Measurements from ENCODE around the gene RBM15. TPM values are rescaled to one million over a fixed set of nuclear protein-coding genes. Genes with fewer than 3 reads are reported as not detected.

RBM15 gene
- total RNA-seq, 1 donor from 2014 or later, result 31.9 TPM

DNA sequence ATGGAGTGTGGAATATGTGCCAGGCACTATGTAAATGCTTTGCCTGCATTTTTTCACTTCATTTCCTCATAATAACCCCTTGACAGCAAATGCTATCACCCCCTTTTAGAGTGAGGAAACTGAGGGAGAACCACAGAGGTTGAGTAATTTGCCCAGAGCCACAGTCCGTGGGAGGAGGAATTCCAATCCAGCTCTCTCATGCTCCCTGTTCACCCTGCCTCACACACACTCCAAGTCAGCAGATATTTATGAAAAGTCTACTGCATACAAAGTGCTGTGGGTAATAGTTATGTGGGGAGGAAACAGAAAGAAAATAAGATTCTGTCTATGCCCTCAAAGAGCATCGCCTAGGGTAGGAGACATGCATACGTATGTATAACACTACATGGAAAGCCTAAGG lies 30.9 kb upstream of the RBM15 start:
- Mint-ChIP-seq H3K27ac (no peak overlapping the region), H3K27me3 (peaks cover 84% of the 10 kb centered on the region), H3K4me3 (ENCODE audit: low read depth) (no peak overlapping the region), H3K4me1 (ENCODE audit: low read depth) (no peaks in the 10 kb centered on the region), H3K36me3 (ENCODE audit: insufficient read depth) (no peaks in the 10 kb centered on the region), H3K9me3 (ENCODE audit: low read depth) (no peaks in the 10 kb centered on the region)
- TF ChIP-seq, protein P1, sequence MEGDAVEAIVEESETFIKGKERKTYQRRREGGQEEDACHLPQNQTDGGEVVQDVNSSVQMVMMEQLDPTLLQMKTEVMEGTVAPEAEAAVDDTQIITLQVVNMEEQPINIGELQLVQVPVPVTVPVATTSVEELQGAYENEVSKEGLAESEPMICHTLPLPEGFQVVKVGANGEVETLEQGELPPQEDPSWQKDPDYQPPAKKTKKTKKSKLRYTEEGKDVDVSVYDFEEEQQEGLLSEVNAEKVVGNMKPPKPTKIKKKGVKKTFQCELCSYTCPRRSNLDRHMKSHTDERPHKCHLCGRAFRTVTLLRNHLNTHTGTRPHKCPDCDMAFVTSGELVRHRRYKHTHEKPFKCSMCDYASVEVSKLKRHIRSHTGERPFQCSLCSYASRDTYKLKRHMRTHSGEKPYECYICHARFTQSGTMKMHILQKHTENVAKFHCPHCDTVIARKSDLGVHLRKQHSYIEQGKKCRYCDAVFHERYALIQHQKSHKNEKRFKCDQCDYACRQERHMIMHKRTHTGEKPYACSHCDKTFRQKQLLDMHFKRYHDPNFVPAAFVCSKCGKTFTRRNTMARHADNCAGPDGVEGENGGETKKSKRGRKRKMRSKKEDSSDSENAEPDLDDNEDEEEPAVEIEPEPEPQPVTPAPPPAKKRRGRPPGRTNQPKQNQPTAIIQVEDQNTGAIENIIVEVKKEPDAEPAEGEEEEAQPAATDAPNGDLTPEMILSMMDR (IDR thresholded peaks at IDR 0.05; ENCODE audit: unreplicated experiment), result no peak
- no peak for DNase-seq (ENCODE audit: low spot score, unreplicated experiment)

DNA sequence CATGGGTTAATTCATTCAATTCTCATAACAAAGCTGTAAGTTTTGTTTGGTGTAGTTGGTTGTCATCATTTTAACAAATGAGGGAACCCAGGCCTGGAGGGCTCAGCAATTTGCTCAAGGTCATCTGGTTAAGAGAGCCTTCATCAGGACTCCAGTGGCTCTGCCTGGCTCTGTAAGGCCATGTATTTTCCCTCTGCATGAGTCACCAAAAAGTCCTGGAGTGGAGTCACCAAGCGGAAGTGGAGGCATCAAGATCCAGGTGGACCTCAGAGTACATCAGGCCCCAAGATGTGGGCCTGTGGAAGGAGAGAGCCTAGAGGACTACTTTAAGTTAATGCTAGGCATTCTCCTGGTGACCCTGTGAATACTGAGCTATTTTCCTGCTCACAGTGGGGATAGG lies 30.0 kb upstream of the RBM15 start:
- H3K4me3 Mint-ChIP-seq (ENCODE audit: low read depth), result no peak overlapping the region
- H3K27me3 Mint-ChIP-seq, result peaks cover 85% of the 10 kb centered on the region
- no peak overlapping the region for H3K27ac Mint-ChIP-seq
- no peak for DNase-seq (ENCODE audit: low spot score, unreplicated experiment)
- TF ChIP-seq, protein P1 (IDR thresholded peaks at IDR 0.05; ENCODE audit: unreplicated experiment), result no peak
- H3K4me1 Mint-ChIP-seq (ENCODE audit: low read depth), result no peaks in the 10 kb centered on the region
- H3K9me3 Mint-ChIP-seq (ENCODE audit: low read depth), result no peaks in the 10 kb centered on the region
- H3K36me3 Mint-ChIP-seq (ENCODE audit: insufficient read depth), result no peaks in the 10 kb centered on the region

DNA sequence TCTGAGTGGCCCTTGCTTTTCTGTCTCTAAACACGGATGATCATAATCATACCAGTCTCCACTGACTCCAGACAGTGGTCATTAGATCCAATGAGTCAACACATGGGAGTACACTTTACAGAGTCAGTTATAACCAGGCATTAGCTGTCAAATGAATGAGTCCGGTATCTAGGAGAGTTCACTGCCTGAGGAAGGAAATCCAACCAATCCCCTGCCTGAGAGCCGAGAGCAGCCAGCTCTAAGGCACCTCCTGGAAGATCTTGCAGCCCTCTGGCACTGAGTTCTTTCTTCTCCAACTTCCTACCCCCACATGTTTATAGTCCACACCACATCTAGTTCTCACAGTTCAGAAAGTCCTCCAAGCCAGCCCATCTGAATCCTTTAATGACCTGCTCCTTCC lies 29.4 kb upstream of the RBM15 start:
- H3K9me3 Mint-ChIP-seq (ENCODE audit: low read depth), result no peaks in the 10 kb centered on the region
- no peaks in the 10 kb centered on the region for H3K4me1 Mint-ChIP-seq (ENCODE audit: low read depth)
- no peaks in the 10 kb centered on the region for H3K36me3 Mint-ChIP-seq (ENCODE audit: insufficient read depth)
- TF ChIP-seq, protein P1 (IDR thresholded peaks at IDR 0.05; ENCODE audit: unreplicated experiment), result no peak
- no peak overlapping the region for H3K27ac Mint-ChIP-seq
- H3K27me3 Mint-ChIP-seq, result peaks cover 86% of the 10 kb centered on the region
- DNase-seq (ENCODE audit: low spot score, unreplicated experiment), result no peak
- H3K4me3 Mint-ChIP-seq (ENCODE audit: low read depth), result no peak overlapping the region

DNA sequence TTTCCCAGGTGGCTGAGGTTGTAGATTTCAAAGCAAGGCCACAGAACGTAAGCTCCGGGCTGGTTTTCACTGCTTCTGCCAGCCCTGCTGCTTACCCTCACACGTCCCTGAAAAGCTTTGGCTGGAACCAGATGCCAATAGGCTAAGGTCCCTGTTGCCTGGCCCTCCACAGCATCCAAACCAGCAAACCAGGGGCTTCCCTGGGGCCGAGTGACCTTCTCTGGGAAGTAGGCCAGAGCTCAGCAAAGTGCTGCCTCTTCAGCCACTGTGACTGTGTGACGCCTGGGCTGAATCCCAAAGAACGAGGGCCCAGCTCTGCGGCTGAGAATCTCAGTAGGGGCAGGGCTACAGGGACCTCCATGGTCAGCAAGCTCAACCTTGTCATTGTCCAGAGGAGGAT lies 28.9 kb upstream of the RBM15 start:
- no peak for DNase-seq (ENCODE audit: low spot score, unreplicated experiment)
- no peak overlapping the region for H3K4me3 Mint-ChIP-seq (ENCODE audit: low read depth)
- H3K4me1 Mint-ChIP-seq (ENCODE audit: low read depth), result no peaks in the 10 kb centered on the region

DNA sequence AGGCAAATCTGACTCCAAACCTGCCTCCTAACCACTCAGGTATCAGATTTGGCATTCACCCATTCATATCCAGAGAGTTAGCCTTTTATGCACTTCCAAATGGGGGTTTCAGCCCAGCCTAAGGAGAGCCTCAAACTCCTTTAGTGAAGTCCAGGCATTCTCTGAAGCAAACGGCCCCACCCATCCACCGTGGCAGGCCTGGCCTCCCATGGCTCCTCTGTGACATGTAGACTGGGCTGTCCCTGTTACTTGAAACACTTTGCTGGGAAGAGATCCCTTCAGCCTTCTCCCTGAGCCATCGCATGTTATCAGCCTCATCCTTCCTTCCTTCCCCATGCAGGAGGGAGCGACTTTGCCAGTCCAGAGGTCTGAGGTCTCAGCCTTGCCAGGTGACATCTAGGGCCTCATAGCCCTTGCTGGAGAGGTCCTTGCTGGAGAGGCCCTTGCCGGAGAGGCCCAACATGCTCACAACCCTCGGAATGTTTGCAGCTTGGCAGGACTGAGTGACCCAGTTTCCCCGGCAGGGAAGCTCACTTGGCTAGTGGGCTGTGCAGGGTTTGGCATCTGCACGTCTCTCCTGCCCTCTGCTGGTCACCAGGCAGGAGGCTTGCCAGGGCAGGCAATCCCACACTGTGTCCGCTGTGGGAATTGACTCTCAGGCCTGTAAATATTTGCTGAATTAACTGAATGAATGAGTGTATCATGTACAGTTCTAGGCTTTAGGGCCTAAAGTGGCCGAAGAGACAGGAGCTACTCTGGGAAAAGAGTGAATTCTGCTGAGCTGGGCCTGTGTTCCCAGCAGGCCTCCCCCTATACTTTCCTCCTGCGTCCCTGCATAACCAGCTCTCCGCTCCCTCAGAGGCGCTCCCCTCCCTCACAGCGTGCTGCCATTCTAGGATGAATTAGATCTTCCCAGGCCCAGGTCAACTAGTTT lies 26.7 kb upstream of the RBM15 start:
- Mint-ChIP-seq H3K9me3 (ENCODE audit: low read depth) (no peaks in the 10 kb centered on the region), H3K27ac (no peak overlapping the region), H3K27me3 (peaks cover 83% of the 10 kb centered on the region), H3K36me3 (ENCODE audit: insufficient read depth) (no peaks in the 10 kb centered on the region), H3K4me3 (ENCODE audit: low read depth) (no peak overlapping the region), H3K4me1 (ENCODE audit: low read depth) (no peaks in the 10 kb centered on the region)
- TF ChIP-seq, protein P1 (IDR thresholded peaks at IDR 0.05; ENCODE audit: unreplicated experiment), result peak; percentile 97
- peak; percentile 71 for DNase-seq (ENCODE audit: low spot score, unreplicated experiment)

More for the DNA sequence above, 28.9 kb upstream of the RBM15 start:
- no peak overlapping the region for H3K27ac Mint-ChIP-seq
- H3K9me3 Mint-ChIP-seq (ENCODE audit: low read depth), result no peaks in the 10 kb centered on the region
- TF ChIP-seq, protein P1 (IDR thresholded peaks at IDR 0.05; ENCODE audit: unreplicated experiment), result no peak
- H3K36me3 Mint-ChIP-seq (ENCODE audit: insufficient read depth), result no peaks in the 10 kb centered on the region
- H3K27me3 Mint-ChIP-seq, result peaks cover 83% of the 10 kb centered on the region

Data from progenitor cell of endocrine pancreas (in vitro differentiated cells).